Hindlimb muscle (tissue), 1 donor: Measurements from ENCODE around the gene GLG1. TPM values are rescaled to one million over a fixed set of nuclear protein-coding genes. Genes with fewer than 3 reads are reported as not detected.
"Not testable (repeated sequence)": the region's sequence is repeated elsewhere in the genome, so short reads cannot be mapped to it uniquely, and the experiment has no call there.

Experiments used
- DNase-seq: peaks from one replicate; pipeline ENCODE4 v3.0.0-alpha.2; 2013
- polyA plus RNA-seq: library from polyadenylated mRNA; unstranded; fragments of 120-200 nt; gene quantifications from one replicate; pipeline ENCODE4 v1.2.1, GENCODE V29; 2013; ENCODE audit not compliant: insufficient read length

Gene GLG1
- polyA plus RNA-seq, 1 donor: 121 TPM

DNA sequence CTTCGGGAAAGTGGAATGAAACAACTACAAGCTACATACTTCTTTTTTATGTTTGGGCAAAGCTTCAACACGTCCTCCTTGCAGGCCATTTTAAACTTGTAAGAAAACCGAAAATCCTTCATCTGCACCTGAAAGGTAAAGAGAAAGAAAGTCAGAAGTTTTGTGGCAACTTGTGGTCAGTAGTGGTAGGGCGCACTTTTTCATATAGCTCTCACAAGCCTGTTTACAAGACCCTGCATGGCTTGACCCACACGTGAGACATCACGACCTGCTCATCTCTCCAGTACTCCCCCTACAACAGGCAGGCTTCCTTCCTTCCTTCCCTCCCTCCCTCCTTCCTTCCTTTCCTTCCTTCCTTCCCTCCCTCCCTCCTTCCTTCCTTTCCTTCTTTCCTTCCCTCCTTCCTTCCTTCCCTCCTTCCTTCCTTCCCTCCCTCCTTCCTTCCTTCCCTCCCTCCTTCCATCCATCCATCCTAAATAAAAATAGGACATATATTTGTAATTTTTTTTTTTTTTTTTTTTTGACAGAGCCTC lies 136.9 kb downstream of the GLG1 start:
- no peak for DNase-seq

DNA sequence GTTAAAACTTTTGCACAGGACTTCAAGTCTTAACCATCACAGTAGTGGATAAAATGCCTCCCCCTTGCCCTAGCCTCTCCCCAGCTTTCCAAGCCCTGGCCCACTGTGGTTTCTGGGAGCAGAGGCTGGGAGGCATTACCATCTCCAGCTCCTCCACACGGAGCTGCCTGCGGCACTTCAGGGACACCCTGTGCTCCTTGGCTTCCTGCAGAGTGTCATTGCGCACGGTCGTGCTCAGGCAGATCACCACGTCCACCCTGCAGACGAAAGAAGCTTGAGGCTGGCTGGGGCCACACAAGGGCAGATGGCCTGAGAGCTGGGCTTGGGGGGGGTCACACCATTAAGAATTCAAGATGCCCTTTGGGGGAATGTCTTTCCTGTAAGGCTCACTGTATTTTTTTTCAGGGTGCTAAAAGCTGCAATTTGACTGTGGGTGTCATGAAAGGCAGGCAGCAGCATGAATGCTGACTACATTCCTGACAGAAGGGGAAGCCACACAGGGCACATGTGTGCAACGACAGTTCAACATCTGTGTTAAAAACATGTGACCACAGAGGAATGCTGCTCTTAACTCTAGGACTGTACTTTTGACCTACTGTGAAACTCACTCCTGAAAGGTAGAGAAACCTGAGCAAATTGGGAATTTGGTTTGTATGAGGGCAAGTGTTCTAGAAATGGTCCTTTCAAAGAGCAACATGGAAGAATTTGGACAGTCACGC lies 137.9 kb downstream of the GLG1 start:
- no peak for DNase-seq

GRCh38 chr16:74466872-74467271 lies 140.0 kb downstream of the GLG1 start:
- DNase-seq: no peak

- no peak for DNase-seq
Measured at GRCh38 chr16:74465851-74466685, 140.8 kb downstream of the GLG1 start.

DNA sequence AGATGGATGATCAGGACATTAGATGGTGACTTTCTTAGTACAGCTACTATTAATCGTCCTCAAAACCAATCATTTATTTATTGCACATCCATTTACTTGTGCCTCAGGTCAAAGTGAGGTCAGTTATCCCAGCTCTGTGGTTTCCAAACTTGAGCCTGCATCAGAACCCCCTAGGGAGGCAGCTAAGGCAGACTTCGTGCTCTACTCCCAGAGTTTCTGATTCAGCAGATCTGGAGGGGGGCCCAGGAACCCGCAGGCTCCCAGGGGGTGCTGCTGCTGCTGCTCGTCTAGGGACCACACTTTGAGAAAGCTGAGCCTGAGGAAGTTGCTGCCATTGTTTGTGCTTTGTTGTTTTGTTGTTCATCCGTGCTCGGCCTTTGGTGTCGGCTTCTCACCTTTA lies 141.6 kb downstream of the GLG1 start:
- no peak for DNase-seq

- DNase-seq: no peak
Measured at GRCh38 chr16:74463888-74464287, 143.0 kb downstream of the GLG1 start.

DNA sequence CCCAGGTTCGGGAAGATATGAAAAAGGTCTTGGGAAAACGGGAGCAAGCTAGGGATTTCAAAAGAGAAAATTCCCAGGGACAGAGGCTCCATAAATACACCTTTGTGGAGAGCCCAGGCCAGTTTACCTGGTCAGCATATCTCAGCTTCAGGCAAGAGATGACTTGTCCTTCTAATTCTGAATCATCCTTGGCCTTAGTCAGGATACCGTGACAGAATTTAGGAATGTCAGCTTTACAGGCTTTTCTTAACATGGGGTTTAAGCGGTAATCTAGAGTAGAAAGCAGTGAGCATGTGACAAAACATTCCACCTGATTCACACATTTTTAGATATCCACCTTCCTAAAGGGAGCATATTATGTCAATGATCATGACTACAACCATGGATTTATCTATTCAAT lies 144.6 kb downstream of the GLG1 start:
- no peak for DNase-seq

- no peak for DNase-seq
Measured at GRCh38 chr16:74461826-74462225, 145.1 kb downstream of the GLG1 start.

- DNase-seq: no peak
Measured at GRCh38 chr16:74460542-74460941, 146.4 kb downstream of the GLG1 start.

DNA sequence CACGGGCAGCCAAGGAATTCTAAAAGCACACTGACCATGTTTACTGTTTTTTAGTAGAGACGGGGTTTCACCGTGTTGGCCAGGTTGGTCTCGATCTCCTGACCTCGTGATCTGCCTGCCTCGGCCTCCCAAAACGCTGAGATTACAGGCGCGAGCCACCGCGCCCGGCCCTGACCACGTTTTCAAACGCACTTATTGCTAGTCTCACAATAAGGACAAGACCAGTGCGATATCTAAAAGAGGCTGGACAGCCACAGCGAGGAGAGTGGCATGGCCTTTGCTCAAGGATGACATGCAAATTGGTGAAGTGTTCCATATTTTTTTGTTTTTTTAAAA lies 150.7 kb downstream of the GLG1 start:
- no peak for DNase-seq

DNA sequence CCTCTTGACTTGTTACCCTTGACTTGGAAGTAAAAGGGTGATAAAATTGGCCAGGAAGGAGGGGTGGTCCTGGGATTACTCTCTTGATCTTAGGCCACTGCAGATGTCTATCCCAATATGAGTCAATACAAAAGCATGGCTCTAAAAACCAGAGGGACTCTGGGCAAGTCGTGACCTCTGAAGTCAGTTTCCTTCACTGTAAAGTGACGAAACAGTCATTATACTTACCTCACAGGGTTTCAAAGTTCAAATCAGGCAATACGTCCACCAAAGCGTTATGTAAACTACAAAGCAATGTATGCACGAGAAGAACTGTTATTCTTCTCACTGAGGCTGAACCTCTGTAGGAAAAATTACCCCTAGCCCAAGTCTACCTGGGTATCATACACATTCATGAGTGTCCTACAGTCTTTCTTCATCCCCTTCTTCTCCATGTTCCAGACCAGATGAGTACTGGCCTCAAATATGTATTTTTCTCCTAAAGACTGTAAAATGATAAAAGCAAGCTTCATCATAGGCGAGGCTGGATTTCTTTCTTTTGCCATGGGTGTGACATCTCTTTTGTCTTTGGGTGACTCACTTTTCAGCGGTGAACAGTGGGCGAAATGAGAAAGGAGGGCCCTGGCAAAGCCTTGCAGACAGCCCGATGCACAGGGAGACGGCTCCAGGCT lies 151.2 kb downstream of the GLG1 start:
- DNase-seq: no peak

DNA sequence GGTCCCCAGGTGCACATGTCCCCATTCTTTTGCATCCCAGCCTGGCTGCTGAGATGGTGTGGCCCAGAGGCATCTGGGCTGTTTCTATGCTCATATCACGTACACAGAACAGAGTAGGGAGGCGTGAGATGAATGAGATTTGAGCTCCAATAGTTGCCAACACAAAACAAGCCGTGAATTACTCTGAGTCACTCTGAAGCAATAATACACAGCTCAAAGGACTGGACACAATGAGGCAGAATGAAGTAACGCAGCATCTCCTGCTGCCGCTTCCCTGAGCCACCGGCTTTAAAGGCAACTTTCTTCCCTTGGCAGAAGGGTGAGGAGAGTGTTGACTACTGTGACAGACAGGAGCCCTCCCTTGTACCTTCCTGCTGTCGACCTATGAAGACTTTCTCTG lies 151.7 kb downstream of the GLG1 start:
- no peak for DNase-seq

DNA sequence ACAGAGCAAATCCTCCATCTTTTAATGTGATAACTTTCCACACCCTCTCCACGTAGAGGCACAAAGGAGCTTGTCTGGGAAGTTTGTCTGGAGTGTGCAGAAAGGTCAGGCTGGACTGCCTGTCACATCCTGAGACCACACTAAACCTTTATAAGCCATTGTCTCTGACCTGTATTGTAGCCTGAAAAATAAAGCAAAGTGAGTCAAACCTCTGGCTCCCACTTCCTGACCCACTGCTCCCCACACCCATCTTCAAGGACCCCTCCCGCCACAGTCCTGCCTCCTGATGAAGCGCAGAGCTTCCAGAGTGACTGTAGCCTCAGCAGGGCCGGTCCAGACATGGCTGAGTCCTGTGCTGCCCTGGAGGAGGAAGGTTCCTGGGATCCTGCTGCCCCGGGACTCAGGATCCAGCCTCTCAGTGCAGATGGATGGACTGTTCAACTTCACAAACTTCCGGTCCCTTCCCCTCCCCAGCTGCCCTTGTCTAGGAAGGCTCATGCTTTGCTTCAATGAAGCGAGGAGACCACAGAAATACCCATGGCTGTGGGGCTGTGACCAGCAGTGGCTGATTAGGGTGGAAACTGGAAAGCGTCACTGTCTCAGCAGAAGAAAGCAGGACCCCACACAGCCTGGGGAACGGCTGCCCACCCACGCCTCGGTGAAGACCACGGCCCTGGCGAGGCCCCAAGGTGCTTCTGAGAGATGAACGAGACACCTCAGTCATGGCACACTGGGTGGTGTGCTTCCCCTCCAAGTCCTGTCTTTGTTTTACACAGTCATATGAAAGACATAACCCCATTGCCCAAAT lies 154.8 kb downstream of the GLG1 start:
- no peak for DNase-seq

DNA sequence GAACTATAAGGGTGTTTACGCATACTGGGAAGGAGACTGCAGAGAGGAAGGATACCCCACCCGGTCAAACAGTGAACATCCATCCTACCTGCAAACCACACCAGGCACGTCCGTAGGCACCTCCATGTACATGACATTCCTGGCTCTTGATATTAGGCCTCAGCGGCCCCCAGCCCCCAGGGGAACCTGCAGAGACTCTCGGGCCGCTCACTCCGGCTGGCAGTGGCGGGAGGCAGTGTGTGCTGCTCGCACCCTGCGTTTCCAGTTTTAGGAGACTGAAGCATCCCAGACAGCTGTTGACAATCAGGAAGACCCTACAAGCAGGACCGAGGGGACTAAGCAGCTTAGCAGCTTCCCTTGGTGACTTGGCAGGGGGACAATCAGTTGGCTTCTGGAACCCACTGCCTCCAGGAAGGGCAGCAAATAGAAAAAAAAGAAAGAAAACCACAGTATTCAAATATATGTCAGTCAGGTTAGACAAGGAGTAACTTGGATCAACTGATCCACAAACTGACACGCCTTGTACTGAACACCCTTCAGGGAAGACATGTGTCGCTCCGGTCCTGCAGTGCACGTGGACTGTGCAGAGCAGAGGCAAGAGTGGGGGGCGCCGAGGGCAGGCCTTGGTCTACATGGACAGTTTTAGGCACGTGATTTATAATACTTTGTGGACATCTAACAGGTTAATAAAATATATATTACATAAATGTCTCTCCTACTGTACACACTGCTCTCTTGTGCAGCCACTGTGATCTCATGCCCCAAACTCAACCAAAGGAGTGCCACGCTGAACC lies 155.8 kb downstream of the GLG1 start:
- no peak for DNase-seq

DNA sequence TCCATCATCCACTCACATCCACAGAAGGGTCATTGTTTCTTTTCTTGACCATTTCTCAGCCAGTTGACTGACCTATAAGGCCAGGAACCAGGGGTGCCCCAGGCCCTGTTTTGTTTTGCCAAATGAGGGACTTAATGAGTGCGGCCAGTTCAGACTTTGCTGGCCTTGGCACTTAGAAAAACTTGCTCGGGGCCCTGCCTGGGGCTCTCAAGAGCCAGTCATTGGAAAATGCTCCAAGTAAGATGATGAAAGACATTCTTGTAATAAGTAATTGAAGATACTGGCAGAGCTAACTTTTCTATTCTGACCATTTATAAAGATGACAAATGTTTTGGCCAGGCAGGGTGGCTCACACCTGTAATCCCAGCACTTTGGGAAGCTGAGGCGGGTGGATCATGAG lies 156.7 kb downstream of the GLG1 start:
- no peak for DNase-seq

DNA sequence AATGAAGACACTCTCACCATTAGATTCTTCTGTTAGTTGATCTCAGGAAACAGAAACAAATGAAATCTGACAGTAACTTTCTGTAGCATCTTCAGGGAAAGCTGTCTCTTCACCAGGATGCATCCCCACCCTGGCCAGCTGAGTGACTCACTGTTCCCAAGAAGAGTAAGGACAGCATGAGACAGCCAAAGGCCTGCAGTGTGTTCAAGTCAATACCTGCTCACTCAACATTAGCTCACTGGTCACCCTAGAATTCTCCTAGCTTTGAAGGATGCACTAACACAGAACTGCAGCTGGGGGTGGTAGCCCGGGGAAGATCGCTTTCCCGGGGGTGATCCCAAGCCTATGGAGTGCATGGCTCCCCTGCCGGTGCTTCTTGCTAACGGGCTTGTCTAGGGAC lies 157.4 kb downstream of the GLG1 start:
- no peak for DNase-seq

DNA sequence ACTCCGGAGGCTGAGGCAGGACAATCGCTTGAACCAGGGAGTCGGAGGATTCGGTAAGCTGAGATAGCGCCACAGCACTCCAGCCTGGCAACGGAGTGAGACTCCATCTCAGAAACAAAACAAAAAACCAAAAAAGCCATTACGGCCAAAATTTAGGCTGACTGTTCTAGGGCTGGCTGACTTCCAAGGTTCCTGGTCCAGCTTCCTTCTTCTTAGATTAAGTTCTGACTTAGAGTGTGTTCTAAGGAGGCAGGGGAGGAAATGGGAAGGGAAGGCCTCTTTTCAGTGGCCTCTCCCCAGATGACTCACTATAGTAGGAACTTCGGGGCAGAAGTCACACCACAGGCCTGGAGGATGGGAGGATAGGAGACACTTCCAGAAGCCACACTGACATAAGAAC lies 157.9 kb downstream of the GLG1 start:
- DNase-seq: peak; percentile 32

DNA sequence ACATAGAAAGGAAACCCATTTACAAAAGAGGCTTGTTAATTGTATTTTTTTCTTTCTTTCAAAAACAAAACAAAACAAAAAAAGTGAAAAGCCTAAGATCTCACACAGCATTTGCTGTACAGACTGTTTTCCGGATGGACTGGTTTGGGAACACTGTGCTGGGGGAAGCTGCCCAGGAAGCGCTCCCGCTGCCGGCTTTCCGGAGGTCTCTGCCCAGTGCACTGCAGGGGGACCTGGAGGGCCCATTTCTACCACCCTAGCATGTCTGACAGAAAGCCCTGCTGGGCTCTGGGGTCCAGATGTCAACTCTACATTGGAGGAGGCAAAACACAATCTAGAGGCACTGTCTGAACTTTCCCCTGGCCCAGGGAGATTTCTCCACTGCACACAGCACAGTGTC lies 159.3 kb downstream of the GLG1 start:
- no peak for DNase-seq

GRCh38 chr16:74446866-74447265 lies 160.0 kb downstream of the GLG1 start:
- no peak for DNase-seq

GRCh38 chr16:74443624-74444346 lies 163.1 kb downstream of the GLG1 start:
- not testable (repeated sequence) for DNase-seq

GRCh38 chr16:74439685-74440084 lies 167.2 kb downstream of the GLG1 start:
- DNase-seq: no peak
